Dermis microvascular lymphatic vessel endothelial cell (primary cell): ENCODE data around the gene CXorf51A. TPM values are rescaled to one million over a fixed set of nuclear protein-coding genes. Genes with fewer than 3 reads are reported as not detected.
"Not testable (repeated sequence)": the region's sequence is repeated elsewhere in the genome, so short reads cannot be mapped to it uniquely, and the experiment has no call there.

Experiments
- DNase-seq, 2 donors: peaks; one replicate each; pipeline versions ENCODE4 v3.0.0 to v3.0.0-alpha.2; 2010; ENCODE audit warnings: low read depth in 2 of 2
- total RNA-seq: library from RNA; depleted of rRNA; stranded (reverse); fragments of >200 nt; gene quantifications from 2 replicates; pipeline ENCODE4 v1.2.1, GENCODE V29; 2014

Gene CXorf51A
- not detected in 2 replicates for total RNA-seq

DNA sequence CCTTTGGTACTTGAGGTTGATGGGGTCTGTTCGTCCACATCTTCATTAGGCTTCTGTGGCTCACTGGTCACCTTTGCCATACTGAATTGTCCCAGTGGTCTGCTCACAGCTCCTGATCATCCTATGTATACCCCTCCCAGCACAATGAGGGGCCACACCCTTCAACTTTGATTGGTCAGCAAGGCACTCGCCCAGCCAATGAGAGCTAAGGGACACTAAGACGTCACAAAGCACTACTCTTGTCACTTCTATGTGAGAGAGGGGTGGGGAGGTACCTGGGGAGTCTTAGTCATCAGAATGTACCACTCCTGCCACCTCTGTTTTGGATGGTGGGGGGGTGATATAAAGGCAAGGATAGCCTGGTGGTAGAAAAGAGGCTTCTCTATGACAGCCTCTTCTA lies at the start of gene CXorf51A:
Gene CXorf51A (minus strand): TSS at position 101 of the 400 bp plus-strand sequence. CDS start 21 bp downstream, at position 80.
- not testable (repeated sequence) for DNase-seq

DNA sequence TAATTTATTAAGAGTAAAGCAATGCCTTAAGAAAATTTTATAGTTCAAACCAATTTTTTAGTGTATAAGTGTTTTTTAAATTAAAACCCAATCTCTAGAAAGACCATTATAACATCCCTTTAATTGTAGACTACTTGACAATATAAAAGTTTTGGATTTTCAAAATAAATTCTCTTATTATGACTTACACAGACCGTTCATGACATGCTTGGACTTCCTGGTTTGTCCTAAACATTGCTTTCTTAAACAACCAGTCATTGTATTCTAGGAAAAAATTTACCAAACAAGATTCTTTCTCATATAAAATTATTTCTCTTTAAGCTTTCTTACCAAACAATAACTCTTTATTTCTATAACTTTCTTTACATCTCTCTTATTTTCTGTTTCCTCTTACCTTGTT lies 49.0 kb upstream of the CXorf51A start:
- no peak for DNase-seq

DNA sequence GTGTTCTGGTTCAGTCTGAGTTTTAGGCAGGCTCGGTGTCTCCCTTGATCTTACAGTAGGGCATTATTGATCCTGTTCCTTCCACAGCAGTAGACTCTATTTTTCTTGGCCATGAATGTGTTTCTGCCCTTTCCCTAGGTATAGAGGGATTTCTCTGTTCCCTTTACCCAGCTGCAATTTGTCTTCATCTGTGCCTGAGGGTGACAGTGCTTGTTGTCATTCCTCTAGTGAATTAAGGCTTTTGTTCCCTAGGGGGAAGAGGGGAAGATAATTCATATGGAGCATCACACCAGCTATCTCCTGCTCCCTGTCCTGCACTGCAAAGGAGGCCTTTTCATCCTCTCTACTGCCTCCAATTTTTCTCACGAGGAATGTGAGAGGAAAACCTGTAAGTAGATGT lies 39.7 kb upstream of the CXorf51A start:
- no peak for DNase-seq

DNA sequence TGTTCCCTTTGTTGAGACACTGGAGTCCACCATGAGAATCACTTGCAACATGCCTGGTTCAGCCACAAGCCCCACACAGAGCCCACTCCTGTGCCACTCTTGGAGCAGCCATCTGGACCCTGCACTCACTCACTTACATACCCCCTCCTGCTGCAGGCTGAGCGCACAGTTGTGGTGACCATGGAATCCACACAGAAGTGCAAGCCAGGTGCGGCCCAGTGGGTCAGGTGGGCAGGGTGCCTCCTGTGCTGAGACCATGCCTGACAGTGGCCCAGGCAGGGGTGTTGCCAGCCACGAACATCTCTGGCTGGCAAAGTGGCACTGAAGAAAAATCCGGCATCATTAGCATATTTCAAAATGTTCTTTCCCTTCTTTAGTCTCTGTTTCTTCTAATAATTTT lies 17.4 kb upstream of the CXorf51A start:
- DNase-seq = no peak

DNA sequence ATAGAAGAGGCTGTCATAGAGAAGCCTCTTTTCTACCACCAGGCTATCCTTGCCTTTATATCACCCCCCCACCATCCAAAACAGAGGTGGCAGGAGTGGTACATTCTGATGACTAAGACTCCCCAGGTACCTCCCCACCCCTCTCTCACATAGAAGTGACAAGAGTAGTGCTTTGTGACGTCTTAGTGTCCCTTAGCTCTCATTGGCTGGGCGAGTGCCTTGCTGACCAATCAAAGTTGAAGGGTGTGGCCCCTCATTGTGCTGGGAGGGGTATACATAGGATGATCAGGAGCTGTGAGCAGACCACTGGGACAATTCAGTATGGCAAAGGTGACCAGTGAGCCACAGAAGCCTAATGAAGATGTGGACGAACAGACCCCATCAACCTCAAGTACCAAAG lies 5.1 kb downstream of the CXorf51A start, which contains the start of gene CXorf51B:
Gene CXorf51B (plus strand): TSS at position 301 of the 400 bp plus-strand sequence. CDS start 21 bp downstream, at position 322.
- not testable (repeated sequence) for DNase-seq

Other genes starting within 250 kb of the CXorf51A start
- gene CXorf51B, start 5.0 kb downstream of the CXorf51A start, total RNA-seq = not detected in 2 replicates